Measurements from ENCODE around the gene HECA.

The HECA gene, protein sequence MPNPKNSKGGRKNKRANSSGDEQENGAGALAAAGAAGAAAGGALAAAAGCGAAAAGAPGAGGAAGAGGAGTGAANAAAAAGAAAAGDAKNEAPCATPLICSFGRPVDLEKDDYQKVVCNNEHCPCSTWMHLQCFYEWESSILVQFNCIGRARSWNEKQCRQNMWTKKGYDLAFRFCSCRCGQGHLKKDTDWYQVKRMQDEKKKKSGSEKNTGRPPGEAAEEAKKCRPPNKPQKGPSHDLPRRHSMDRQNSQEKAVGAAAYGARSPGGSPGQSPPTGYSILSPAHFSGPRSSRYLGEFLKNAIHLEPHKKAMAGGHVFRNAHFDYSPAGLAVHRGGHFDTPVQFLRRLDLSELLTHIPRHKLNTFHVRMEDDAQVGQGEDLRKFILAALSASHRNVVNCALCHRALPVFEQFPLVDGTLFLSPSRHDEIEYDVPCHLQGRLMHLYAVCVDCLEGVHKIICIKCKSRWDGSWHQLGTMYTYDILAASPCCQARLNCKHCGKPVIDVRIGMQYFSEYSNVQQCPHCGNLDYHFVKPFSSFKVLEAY

DNA sequence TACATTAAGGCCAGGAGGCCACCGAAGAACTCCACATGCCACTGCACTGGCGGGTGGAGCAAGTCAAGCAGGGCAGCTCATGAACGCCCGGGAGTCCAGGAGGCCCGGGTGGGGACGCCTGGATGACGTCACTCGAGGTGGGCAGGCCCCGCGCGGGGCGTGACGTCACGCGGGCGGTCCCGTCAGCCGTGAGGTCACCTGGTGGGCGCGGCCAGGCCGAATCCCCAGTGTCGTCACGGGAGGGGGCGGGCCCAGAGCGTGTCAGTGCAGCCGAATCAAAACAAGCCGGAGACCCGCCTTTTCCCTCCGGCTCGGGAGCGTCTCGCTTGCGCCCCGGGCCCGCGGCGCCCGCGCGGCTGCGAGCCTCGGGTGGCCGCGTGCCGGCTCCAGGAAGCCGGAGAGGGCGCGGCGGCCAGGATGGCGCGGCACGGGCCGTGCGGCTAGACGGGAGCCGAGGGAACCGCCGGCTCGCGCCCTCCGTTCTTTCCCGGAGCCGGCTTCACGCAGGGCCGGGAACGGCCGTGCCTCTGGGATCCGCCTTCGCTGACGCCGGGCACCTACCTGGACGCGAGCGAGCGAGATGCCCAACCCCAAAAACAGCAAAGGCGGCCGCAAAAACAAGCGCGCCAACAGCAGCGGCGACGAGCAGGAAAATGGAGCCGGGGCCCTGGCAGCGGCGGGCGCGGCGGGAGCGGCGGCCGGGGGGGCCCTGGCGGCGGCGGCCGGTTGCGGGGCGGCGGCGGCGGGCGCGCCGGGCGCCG, at the start of gene HECA:
TSS of gene HECA (plus strand) at position 264 of the 761 bp plus-strand sequence. CDS start at position 581, 317 bp downstream.
- Histone ChIP-seq H3K36me3 (ENCODE audit: insufficient read depth, insufficient read length, low read length) (no peaks in the 10 kb centered on the region), H3K9me3 (ENCODE audit: insufficient read depth, low read length) (no peaks in the 10 kb centered on the region), H3K9ac (ENCODE audit: insufficient read length, low read depth) (peak within 1 kb of the TSS; percentile 80), H3K4me3 (ENCODE audit: insufficient read length, low read depth) (peak within 1 kb of the TSS; percentile 68), H3K27me3 (ENCODE audit: insufficient read depth, insufficient read length) (no peaks in the 10 kb centered on the region), H3K4me1 (ENCODE audit: insufficient read depth, insufficient read length) (no peaks in the 10 kb centered on the region)
- DNase-seq (ENCODE audit: low read depth, low spot score), result peak; percentile 72
- TF ChIP-seq YY1 (IDR thresholded peaks at IDR 0.05; ENCODE audit: insufficient read depth, insufficient read length), result no peak

GRCh38 chr6:139091826-139092225, 43.1 kb upstream of the HECA start:
- no peak for DNase-seq (ENCODE audit: low read depth, low spot score)
- no peak overlapping the region for H3K9ac ChIP-seq (ENCODE audit: insufficient read length, low read depth)
- H3K9me3 ChIP-seq (ENCODE audit: insufficient read depth, low read length), result no peaks in the 10 kb centered on the region; the same call in 1 of the 2 replicates
- H3K4me1 ChIP-seq (ENCODE audit: insufficient read depth, insufficient read length), result no peaks in the 10 kb centered on the region
- no peaks in the 10 kb centered on the region for H3K27me3 ChIP-seq (ENCODE audit: insufficient read depth, insufficient read length)
- no peaks in the 10 kb centered on the region for H3K36me3 ChIP-seq (ENCODE audit: insufficient read depth, insufficient read length, low read length)
- H3K4me3 ChIP-seq (ENCODE audit: insufficient read length, low read depth), result no peak overlapping the region
- TF ChIP-seq ZNF274 (IDR thresholded peaks at IDR 0.05; ENCODE audit: low read depth, low read length), result no peak
- no peak for TF ChIP-seq SUZ12 (IDR thresholded peaks at IDR 0.05; ENCODE audit: extremely low read depth, insufficient read depth, insufficient read length)
- TF ChIP-seq YY1 (IDR thresholded peaks at IDR 0.05; ENCODE audit: insufficient read depth, insufficient read length), result no peak

DNA sequence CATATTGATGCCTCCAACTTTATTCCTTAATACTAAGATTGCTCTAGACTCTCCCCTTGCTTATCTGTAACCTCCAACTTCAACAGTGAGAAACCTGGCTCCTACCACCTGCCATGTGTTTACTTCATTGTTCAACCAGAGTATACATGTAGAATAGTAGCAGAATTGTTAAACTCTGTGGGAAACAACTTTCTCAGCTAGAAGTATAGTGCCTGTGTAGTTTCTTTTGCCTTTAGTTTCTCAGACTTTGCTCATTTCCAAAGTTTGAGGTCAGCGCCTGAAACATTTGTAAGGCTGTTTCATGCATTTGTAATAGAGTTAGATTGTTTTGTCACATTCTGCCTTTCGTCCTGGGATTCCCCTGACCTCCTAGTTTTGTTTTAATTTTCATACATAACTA, 34.9 kb upstream of the HECA start:
- TF ChIP-seq SUZ12 (IDR thresholded peaks at IDR 0.05; ENCODE audit: extremely low read depth, insufficient read depth, insufficient read length) (no peak), YY1 (IDR thresholded peaks at IDR 0.05; ENCODE audit: insufficient read depth, insufficient read length) (no peak), ZNF274 (IDR thresholded peaks at IDR 0.05; ENCODE audit: low read depth, low read length) (no peak)
- Histone ChIP-seq H3K4me1 (ENCODE audit: insufficient read depth, insufficient read length) (no peaks in the 10 kb centered on the region), H3K4me3 (ENCODE audit: insufficient read length, low read depth) (no peak overlapping the region), H3K9ac (ENCODE audit: insufficient read length, low read depth) (no peak overlapping the region), H3K36me3 (ENCODE audit: insufficient read depth, insufficient read length, low read length) (no peaks in the 10 kb centered on the region), H3K27me3 (ENCODE audit: insufficient read depth, insufficient read length) (no peaks in the 10 kb centered on the region), H3K9me3 (ENCODE audit: insufficient read depth, low read length) (no peaks in the 10 kb centered on the region)
- no peak for DNase-seq (ENCODE audit: low read depth, low spot score)

- Histone ChIP-seq H3K9me3 (ENCODE audit: insufficient read depth, low read length) (no peaks in the 10 kb centered on the region), H3K9ac (ENCODE audit: insufficient read length, low read depth) (no peak overlapping the region), H3K4me3 (ENCODE audit: insufficient read length, low read depth) (no peak overlapping the region), H3K27me3 (ENCODE audit: insufficient read depth, insufficient read length) (no peaks in the 10 kb centered on the region), H3K36me3 (ENCODE audit: insufficient read depth, insufficient read length, low read length) (no peaks in the 10 kb centered on the region), H3K4me1 (ENCODE audit: insufficient read depth, insufficient read length) (no peaks in the 10 kb centered on the region)
- DNase-seq (ENCODE audit: low read depth, low spot score), result no peak
- TF ChIP-seq YY1 (IDR thresholded peaks at IDR 0.05; ENCODE audit: insufficient read depth, insufficient read length) (no peak), ZNF274 (IDR thresholded peaks at IDR 0.05; ENCODE audit: low read depth, low read length) (no peak), SUZ12 (IDR thresholded peaks at IDR 0.05; ENCODE audit: extremely low read depth, insufficient read depth, insufficient read length) (no peak)
These were observed 27.8 kb upstream of the HECA start for GRCh38 chr6:139107051-139107450.

DNA sequence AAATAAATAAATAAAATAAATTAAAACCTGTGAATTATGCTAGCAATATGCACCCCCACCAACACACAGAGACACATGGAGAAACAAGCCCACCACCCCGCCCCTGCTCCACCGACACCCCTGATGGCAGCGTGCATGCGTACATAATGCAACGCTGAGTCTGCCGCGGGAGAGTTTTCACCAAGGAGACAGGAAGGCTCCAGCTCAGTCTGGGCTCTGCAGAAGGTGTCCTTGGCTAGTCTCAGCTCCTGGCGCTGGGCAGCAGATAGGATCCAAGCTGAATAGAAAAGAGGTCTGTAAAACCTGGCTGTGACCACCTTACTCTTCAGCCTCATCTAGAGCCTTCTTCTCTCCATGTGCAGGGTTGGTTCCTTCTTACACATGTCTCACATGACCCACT, 26.5 kb upstream of the HECA start:
- Histone ChIP-seq H3K9ac (ENCODE audit: insufficient read length, low read depth) (no peak overlapping the region), H3K4me1 (ENCODE audit: insufficient read depth, insufficient read length) (no peaks in the 10 kb centered on the region), H3K27me3 (ENCODE audit: insufficient read depth, insufficient read length) (no peaks in the 10 kb centered on the region), H3K4me3 (ENCODE audit: insufficient read length, low read depth) (no peak overlapping the region), H3K36me3 (ENCODE audit: insufficient read depth, insufficient read length, low read length) (no peaks in the 10 kb centered on the region), H3K9me3 (ENCODE audit: insufficient read depth, low read length) (no peaks in the 10 kb centered on the region)
- DNase-seq (ENCODE audit: low read depth, low spot score), result no peak
- TF ChIP-seq YY1 (IDR thresholded peaks at IDR 0.05; ENCODE audit: insufficient read depth, insufficient read length) (no peak), ZNF274 (IDR thresholded peaks at IDR 0.05; ENCODE audit: low read depth, low read length) (no peak), SUZ12 (IDR thresholded peaks at IDR 0.05; ENCODE audit: extremely low read depth, insufficient read depth, insufficient read length) (no peak)

DNA sequence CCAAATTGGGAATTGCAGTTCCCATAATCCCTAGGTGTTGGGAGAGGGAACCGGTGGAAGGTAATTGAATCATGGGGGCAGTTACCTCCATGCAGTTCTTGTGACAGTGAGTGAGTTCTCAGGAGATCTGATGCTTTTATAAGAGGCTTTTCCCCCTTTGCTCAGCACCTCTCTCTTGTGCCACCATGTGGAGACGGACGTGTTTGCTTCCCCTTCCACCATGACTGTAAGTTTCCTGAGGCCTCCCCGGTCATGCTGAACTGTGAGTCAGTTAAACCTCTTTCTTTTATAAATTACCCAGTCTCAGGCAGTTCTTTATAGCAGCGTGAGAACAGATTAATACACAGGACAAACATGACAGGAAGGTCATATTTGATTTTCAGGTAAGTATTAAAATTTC, 25.3 kb upstream of the HECA start:
- H3K4me3 ChIP-seq (ENCODE audit: insufficient read length, low read depth), result no peak overlapping the region
- TF ChIP-seq SUZ12 (IDR thresholded peaks at IDR 0.05; ENCODE audit: extremely low read depth, insufficient read depth, insufficient read length), result no peak
- TF ChIP-seq YY1 (IDR thresholded peaks at IDR 0.05; ENCODE audit: insufficient read depth, insufficient read length), result no peak
- TF ChIP-seq ZNF274 (IDR thresholded peaks at IDR 0.05; ENCODE audit: low read depth, low read length), result no peak
- H3K27me3 ChIP-seq (ENCODE audit: insufficient read depth, insufficient read length), result no peaks in the 10 kb centered on the region
- DNase-seq (ENCODE audit: low read depth, low spot score), result peak; percentile 15
- no peaks in the 10 kb centered on the region for H3K36me3 ChIP-seq (ENCODE audit: insufficient read depth, insufficient read length, low read length)
- H3K4me1 ChIP-seq (ENCODE audit: insufficient read depth, insufficient read length), result no peaks in the 10 kb centered on the region
- no peak overlapping the region for H3K9ac ChIP-seq (ENCODE audit: insufficient read length, low read depth)
- H3K9me3 ChIP-seq (ENCODE audit: insufficient read depth, low read length), result no peaks in the 10 kb centered on the region

DNA sequence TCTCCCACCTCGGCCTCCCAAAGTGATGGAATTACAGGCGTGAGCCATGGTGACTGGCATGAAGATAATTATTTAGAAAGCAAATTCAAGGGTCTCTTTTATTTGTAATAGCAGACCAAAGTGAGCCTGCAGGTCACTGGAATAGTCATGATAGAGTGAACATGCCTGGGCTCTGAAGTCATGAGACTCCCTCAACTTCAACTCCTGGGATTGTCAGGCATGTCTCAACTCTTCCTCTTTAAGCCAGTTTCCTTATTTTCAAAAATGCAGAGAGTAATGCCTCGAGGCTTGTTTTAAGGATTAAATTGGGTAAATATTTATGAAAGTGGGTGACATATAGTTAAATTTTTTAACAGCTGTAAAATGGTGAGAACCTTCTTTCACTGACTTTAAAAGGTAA, 22.7 kb upstream of the HECA start:
- Histone ChIP-seq H3K9me3 (ENCODE audit: insufficient read depth, low read length) (no peaks in the 10 kb centered on the region), H3K27me3 (ENCODE audit: insufficient read depth, insufficient read length) (no peaks in the 10 kb centered on the region), H3K9ac (ENCODE audit: insufficient read length, low read depth) (no peak overlapping the region), H3K4me1 (ENCODE audit: insufficient read depth, insufficient read length) (no peaks in the 10 kb centered on the region), H3K4me3 (ENCODE audit: insufficient read length, low read depth) (no peak overlapping the region), H3K36me3 (ENCODE audit: insufficient read depth, insufficient read length, low read length) (no peaks in the 10 kb centered on the region)
- TF ChIP-seq ZNF274 (IDR thresholded peaks at IDR 0.05; ENCODE audit: low read depth, low read length) (no peak), YY1 (IDR thresholded peaks at IDR 0.05; ENCODE audit: insufficient read depth, insufficient read length) (no peak), SUZ12 (IDR thresholded peaks at IDR 0.05; ENCODE audit: extremely low read depth, insufficient read depth, insufficient read length) (no peak)
- DNase-seq (ENCODE audit: low read depth, low spot score), result no peak

Measured in NT2/D1 (cell line).